ENCODE results near the gene OASL.

GRCh38 chr12:121022713-121023112, 16.3 kb downstream of the OASL start:
- TF ChIP-seq EP300 (IDR thresholded peaks at IDR 0.05; ENCODE audit: low read depth) (no peak), CTCF (IDR thresholded peaks at IDR 0.05) (no peak)
